ENCODE measurements around the gene PGA5.
"Not testable (repeated sequence)": the region's sequence is repeated elsewhere in the genome, so short reads cannot be mapped to it uniquely, and the experiment has no call there.

DNA sequence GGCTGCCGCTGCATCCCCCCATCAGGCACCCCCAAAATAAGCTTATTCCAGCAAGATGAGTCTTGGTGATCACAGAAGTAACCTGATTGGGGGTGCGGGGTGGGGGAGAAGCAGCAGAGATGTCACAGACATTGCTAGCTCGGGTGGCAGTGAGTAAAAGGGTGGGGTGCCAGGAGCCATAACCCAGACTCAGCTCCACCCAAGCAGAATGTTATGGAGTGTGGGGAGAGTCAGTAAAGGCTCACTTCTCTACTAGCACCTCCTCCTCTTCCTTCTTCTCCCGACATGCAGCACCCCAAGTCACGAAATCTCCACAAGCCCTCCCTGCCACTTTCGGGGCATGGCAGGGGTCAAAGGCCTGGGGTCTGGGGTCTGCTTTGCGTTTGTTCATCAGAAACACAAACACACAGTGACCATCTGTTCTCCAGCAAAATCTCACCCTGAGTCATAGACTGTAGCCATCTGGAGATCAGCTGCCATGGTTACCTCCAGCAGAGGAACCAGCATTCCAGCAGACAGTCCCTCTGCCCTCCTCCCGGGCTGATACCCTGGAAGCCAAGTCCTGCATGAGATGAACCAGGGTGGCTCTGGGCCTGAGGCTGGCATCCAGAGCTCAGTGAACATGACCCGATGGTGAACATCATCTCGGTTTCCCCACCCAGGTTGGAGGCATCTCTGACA lies 4.4 kb downstream of the PGA5 start:
- TF ChIP-seq, protein P1, sequence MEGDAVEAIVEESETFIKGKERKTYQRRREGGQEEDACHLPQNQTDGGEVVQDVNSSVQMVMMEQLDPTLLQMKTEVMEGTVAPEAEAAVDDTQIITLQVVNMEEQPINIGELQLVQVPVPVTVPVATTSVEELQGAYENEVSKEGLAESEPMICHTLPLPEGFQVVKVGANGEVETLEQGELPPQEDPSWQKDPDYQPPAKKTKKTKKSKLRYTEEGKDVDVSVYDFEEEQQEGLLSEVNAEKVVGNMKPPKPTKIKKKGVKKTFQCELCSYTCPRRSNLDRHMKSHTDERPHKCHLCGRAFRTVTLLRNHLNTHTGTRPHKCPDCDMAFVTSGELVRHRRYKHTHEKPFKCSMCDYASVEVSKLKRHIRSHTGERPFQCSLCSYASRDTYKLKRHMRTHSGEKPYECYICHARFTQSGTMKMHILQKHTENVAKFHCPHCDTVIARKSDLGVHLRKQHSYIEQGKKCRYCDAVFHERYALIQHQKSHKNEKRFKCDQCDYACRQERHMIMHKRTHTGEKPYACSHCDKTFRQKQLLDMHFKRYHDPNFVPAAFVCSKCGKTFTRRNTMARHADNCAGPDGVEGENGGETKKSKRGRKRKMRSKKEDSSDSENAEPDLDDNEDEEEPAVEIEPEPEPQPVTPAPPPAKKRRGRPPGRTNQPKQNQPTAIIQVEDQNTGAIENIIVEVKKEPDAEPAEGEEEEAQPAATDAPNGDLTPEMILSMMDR (IDR thresholded peaks at IDR 0.05 in 8 of 11, conservative IDR thresholded peaks at IDR 0.05 in 3 of 11): not testable (repeated sequence)
- TF ChIP-seq POLR2AphosphoS5, POLR2A (IDR thresholded peaks at IDR 0.05): not testable (repeated sequence)

All from spleen (tissue), 7 donors.